ENCODE measurements around the gene RIBC1. TPM values are rescaled to one million over a fixed set of nuclear protein-coding genes. Genes with fewer than 3 reads are reported as not detected.

RIBC1 gene
- total and polyA plus RNA-seq, 9 of the 15 experiments (the other 6 are each of a cell fraction or from before 2014, with no cell fraction given): 0.07 to 0.51 (median 0.44) TPM

DNA sequence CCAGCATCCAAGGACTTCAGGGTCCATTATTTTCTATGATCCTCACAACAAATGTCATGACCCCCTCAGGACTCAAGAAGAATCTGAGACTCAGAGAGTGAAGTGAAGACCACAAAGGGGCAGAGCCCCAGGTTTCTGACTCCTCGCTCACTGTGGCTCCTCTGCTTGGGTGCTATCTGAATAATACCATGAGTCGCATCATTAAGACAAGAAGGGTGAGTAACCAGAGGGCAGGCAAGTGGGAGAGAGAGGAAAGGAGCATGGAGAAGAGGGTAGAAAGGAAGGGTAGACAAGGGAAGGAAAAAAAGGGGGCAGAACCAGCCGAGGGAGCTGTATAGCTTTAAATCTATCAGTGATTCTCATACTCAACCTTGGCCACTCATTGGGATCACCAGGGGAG, 27.0 kb downstream of the RIBC1 start:
- Histone ChIP-seq H3K4me2 (ENCODE audit: insufficient read depth, low read length) (no peak overlapping the region), H3K36me3 (ENCODE audit: control insufficient read depth, insufficient read depth, low read length) (no peaks in the 10 kb centered on the region), H3K4me3 (no peak overlapping the region), H3K9me3 (replicated peaks; ENCODE audit: control insufficient read depth, insufficient read depth, low read depth, low read length) (no peaks in the 10 kb centered on the region), H3K27me3 (ENCODE audit: control insufficient read depth in 2 of 2, insufficient read depth in 2 of 2, low read length in 2 of 2) (no peaks in the 10 kb centered on the region; a peak in 2 of 5 replicates), H2AFZ (ENCODE audit: low read depth, low read length) (no peak overlapping the region), H3K9me1 (ENCODE audit: control insufficient read depth, insufficient read depth, low read length) (no peaks in the 10 kb centered on the region), H3K4me1 (replicated peaks in 1 of 2; ENCODE audit: control insufficient read depth in 2 of 2, insufficient read depth in 2 of 2, low read length in 2 of 2) (no peaks in the 10 kb centered on the region), H3K9ac (ENCODE audit: insufficient read depth in 1 of 2, low read depth in 2 of 2, low read length in 2 of 2) (no peak overlapping the region), H4K20me1 (replicated peaks; ENCODE audit: control insufficient read depth, insufficient read depth, low read length) (no peaks in the 10 kb centered on the region), H3K27ac (ENCODE audit: extremely low read depth, low read depth, low read length) (no peak overlapping the region), H3K79me2 (ENCODE audit: control insufficient read depth, insufficient read depth, low read length) (no peaks in the 10 kb centered on the region)
- ATAC-seq (no peak), FAIRE-seq (no peak), DNase-seq (ENCODE audit: extremely low read depth in 1 of 4, low spot score in 3 of 4) (no peak)
- BruUV-seq (replicated peaks): no TSS peak
- intact Hi-C loops (cut with micrococcal nuclease) (no loop called here), in situ Hi-C loops (cut with MboI) (loop anchor here (5.0 kb wide), 1 partner anchor 132 kb away; no protein-coding TSS in a partner anchor)
- no peak for TF ChIP-seq ATF1 (CRISPR knock-in tag; IDR thresholded peaks at IDR 0.05)
- no peak for TF ChIP-seq ATF1 (tag; IDR thresholded peaks at IDR 0.05)
- TF ChIP-seq PURB (CRISPR knock-in tag; IDR thresholded peaks at IDR 0.05; ENCODE audit: low read depth): no peak
- TF ChIP-seq, protein P1, sequence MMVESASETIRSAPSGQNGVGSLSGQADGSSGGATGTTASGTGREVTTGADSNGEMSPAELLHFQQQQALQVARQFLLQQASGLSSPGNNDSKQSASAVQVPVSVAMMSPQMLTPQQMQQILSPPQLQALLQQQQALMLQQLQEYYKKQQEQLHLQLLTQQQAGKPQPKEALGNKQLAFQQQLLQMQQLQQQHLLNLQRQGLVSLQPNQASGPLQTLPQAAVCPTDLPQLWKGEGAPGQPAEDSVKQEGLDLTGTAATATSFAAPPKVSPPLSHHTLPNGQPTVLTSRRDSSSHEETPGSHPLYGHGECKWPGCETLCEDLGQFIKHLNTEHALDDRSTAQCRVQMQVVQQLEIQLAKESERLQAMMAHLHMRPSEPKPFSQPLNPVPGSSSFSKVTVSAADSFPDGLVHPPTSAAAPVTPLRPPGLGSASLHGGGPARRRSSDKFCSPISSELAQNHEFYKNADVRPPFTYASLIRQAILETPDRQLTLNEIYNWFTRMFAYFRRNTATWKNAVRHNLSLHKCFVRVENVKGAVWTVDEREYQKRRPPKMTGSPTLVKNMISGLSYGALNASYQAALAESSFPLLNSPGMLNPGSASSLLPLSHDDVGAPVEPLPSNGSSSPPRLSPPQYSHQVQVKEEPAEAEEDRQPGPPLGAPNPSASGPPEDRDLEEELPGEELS (CRISPR knock-in tag; IDR thresholded peaks at IDR 0.05; ENCODE audit: borderline replicate concordance): no peak
- TF ChIP-seq ZNF324 (CRISPR knock-in tag; IDR thresholded peaks at IDR 0.05): no peak
- no peak for TF ChIP-seq ZC3H4 (CRISPR knock-in tag; IDR thresholded peaks at IDR 0.05; ENCODE audit: borderline replicate concordance)
- TF ChIP-seq, protein P2, sequence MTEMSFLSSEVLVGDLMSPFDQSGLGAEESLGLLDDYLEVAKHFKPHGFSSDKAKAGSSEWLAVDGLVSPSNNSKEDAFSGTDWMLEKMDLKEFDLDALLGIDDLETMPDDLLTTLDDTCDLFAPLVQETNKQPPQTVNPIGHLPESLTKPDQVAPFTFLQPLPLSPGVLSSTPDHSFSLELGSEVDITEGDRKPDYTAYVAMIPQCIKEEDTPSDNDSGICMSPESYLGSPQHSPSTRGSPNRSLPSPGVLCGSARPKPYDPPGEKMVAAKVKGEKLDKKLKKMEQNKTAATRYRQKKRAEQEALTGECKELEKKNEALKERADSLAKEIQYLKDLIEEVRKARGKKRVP (CRISPR knock-in tag; IDR thresholded peaks at IDR 0.05): no peak
- no peak for TF ChIP-seq FOXJ3 (CRISPR knock-in tag; IDR thresholded peaks at IDR 0.05)
- TF ChIP-seq CBX2 (IDR thresholded peaks at IDR 0.05; ENCODE audit: insufficient read depth, low read length, poor library complexity, severe bottlenecking): no peak
- no peak for TF ChIP-seq U2AF2 (optimal IDR thresholded peaks at IDR 0.05; ENCODE audit: low read depth, low read length)
- TF ChIP-seq, protein P3, sequence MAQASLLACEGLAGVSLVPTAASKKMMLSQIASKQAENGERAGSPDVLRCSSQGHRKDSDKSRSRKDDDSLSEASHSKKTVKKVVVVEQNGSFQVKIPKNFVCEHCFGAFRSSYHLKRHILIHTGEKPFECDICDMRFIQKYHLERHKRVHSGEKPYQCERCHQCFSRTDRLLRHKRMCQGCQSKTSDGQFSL (CRISPR knock-in tag; IDR thresholded peaks at IDR 0.05): no peak
- TF ChIP-seq, protein P3 (tag; IDR thresholded peaks at IDR 0.05): no peak
- TF ChIP-seq, protein P4, sequence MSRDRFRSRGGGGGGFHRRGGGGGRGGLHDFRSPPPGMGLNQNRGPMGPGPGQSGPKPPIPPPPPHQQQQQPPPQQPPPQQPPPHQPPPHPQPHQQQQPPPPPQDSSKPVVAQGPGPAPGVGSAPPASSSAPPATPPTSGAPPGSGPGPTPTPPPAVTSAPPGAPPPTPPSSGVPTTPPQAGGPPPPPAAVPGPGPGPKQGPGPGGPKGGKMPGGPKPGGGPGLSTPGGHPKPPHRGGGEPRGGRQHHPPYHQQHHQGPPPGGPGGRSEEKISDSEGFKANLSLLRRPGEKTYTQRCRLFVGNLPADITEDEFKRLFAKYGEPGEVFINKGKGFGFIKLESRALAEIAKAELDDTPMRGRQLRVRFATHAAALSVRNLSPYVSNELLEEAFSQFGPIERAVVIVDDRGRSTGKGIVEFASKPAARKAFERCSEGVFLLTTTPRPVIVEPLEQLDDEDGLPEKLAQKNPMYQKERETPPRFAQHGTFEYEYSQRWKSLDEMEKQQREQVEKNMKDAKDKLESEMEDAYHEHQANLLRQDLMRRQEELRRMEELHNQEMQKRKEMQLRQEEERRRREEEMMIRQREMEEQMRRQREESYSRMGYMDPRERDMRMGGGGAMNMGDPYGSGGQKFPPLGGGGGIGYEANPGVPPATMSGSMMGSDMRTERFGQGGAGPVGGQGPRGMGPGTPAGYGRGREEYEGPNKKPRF (IDR thresholded peaks at IDR 0.05; ENCODE audit: low read depth, low read length): no peak
- 0% methylated on average over 3 of the region's 3 CpGs for WGBS (ENCODE audit: insufficient coverage, low coverage, missing lambda C conversion rate)
- CTCF ChIA-PET (ENCODE audit: low intra/inter-chr PET ratio): no interaction called here
- POLR2A ChIA-PET: interaction anchor here (0.7 kb wide), 1 partner anchor 29 kb away, joined by 3 read pairs; no protein-coding TSS in a partner anchor
